C4-2B (cell line): ENCODE measurements around the gene TTC23.

Source experiments
- CTCF ChIP-seq: fragments of 450-650 bp; conservative IDR thresholded peaks from 2 replicates; pipeline ENCODE4 v1.5.1; 2017; ENCODE audit warnings: mild to moderate bottlenecking
- ZFX ChIP-seq: fragments of 450-650 bp; IDR thresholded peaks from 2 replicates; pipeline ENCODE4 v1.6.1; 2017

- TF ChIP-seq CTCF: no peak
- no peak for TF ChIP-seq ZFX
Measured at GRCh38 chr15:99095626-99096025, 153.8 kb downstream of the TTC23 start.
